Activated CD4-positive, alpha-beta T cell treated with anti-CD3 and anti-CD28 coated beads, Interleukin-2, amount 10 ng/mL, durations not matched to agents 24 days and 14 days (primary cell): ENCODE measurements around the gene FUOM. TPM values are rescaled to one million over a fixed set of nuclear protein-coding genes. Genes with fewer than 3 reads are reported as not detected.

Experiments used
- DNase-seq: peaks from one replicate; pipeline ENCODE4 v3.0.0; 2022
- H3K27ac Mint-ChIP-seq: one replicate; pipeline ENCODE4 v1.8.0; 2022; ENCODE audit warnings: mild to moderate bottlenecking, mixed read lengths
- H3K27me3 Mint-ChIP-seq: one replicate; pipeline ENCODE4 v1.8.0; 2022; ENCODE audit warnings: mixed read lengths
- H3K36me3 Mint-ChIP-seq: one replicate; pipeline ENCODE4 v1.8.0; 2022; ENCODE audit warnings: low read depth, mild to moderate bottlenecking, mixed read lengths
- H3K4me1 Mint-ChIP-seq: one replicate; pipeline ENCODE4 v1.8.0; 2021; ENCODE audit warnings: mixed read lengths
- H3K4me3 Mint-ChIP-seq: one replicate; pipeline ENCODE4 v1.8.0; 2022; ENCODE audit warnings: mild to moderate bottlenecking, moderate library complexity, mixed read lengths
- H3K9me3 Mint-ChIP-seq: one replicate; pipeline ENCODE4 v1.8.0; 2021; ENCODE audit warnings: mixed read lengths
- intact Hi-C: fragments of 100-400 bp; cut with micrococcal nuclease; formaldehyde crosslinking; loops from one replicate; pipeline ENCODE4 v1.15.1; 2023
- total RNA-seq: library from RNA; stranded (reverse); gene quantifications from 2 replicates; pipeline ENCODE4 v1.2.3, GENCODE V29; 2022

Gene FUOM
- total RNA-seq, 1 donor from 2014 or later: 43.6 TPM

DNA sequence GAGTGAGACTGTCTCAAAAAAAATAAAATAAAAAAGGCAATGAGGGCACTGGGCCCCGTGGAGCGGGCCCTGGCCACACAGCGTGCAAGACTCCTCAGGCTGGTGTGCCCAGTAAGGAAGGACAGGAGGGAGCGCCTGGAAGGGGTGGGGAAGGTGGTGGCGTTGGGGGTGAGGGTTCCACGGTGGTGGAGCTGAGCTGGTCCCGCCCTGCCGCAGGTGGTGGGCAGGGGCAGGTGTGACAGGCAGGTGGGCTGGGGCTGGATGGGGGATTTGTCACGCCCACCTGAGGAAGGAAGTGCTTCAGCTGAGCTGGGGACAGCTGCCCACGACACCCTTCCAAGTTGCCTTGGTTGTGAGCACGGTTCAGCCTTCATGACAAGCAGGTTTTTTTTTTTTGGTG, 11.4 kb downstream of the FUOM start:
- no peak overlapping the region for H3K27ac Mint-ChIP-seq
- H3K36me3 Mint-ChIP-seq: no peaks in the 10 kb centered on the region
- H3K9me3 Mint-ChIP-seq: no peaks in the 10 kb centered on the region
- H3K4me3 Mint-ChIP-seq: no peak overlapping the region
- H3K4me1 Mint-ChIP-seq: peaks cover 3% of the 10 kb centered on the region
- no peak for DNase-seq
- peaks cover 18% of the 10 kb centered on the region for H3K27me3 Mint-ChIP-seq
- intact Hi-C loops: no loop called here

GRCh38 chr10:133344236-133344635, 13.6 kb downstream of the FUOM start:
- intact Hi-C loops: no loop called here
- H3K27ac Mint-ChIP-seq: no peak overlapping the region

DNA sequence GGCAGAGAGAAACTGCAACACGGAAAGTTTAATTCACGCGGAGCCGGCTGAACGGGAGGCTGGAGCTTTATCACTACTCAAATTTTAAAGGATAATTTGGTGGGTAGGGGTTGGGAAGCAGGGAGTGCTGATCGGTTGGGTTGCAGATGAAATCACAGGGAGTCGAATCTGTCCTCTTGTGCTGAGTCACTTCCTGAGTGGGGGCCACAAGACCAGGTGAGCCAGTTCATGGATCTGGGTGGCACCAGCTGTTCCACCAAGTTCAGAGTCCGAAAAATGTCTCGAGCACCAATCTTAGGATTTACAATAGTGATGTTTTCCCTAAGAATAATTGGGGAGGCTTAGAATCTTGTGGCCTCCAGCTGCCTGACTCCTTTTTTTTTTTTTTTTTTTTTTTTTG, 14.3 kb downstream of the FUOM start:
- Mint-ChIP-seq H3K4me1 (peaks cover 3% of the 10 kb centered on the region), H3K9me3 (no peaks in the 10 kb centered on the region), H3K4me3 (no peak overlapping the region), H3K27me3 (peaks cover 18% of the 10 kb centered on the region), H3K27ac (no peak overlapping the region), H3K36me3 (no peaks in the 10 kb centered on the region)
- no peak for DNase-seq
- intact Hi-C loops: no loop called here

More at GRCh38 chr10:133344236-133344635, 13.6 kb downstream of the FUOM start:
- Mint-ChIP-seq H3K9me3 (no peaks in the 10 kb centered on the region), H3K36me3 (no peaks in the 10 kb centered on the region), H3K4me3 (no peak overlapping the region), H3K27me3 (peaks cover 18% of the 10 kb centered on the region), H3K4me1 (peaks cover 3% of the 10 kb centered on the region)
- no peak for DNase-seq

DNA sequence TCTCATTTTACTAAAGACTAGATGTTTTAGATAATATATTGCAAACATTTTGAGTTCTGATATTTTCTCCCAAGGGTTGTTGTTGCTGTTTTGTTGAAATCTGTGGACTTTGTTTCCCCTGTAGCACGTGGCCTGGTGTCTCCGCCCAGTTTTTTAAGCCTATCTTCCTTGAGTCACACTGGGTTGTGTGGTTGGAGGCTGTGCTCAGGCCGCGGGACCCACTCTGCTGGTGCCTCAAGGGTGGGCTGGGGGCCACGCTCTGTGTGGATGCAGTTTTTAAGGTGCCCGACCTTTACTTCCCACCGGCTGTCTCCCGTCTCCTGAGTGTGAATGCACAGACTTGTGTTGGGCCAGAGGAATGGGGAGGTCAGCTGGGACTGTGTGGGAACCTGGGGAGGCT, 14.9 kb downstream of the FUOM start:
- no peak overlapping the region for H3K4me3 Mint-ChIP-seq
- H3K4me1 Mint-ChIP-seq: peaks cover 3% of the 10 kb centered on the region
- H3K27ac Mint-ChIP-seq: no peak overlapping the region
- DNase-seq: no peak
- intact Hi-C loops: no loop called here
- peaks cover 18% of the 10 kb centered on the region for H3K27me3 Mint-ChIP-seq
- H3K9me3 Mint-ChIP-seq: no peaks in the 10 kb centered on the region
- H3K36me3 Mint-ChIP-seq: no peaks in the 10 kb centered on the region

- Mint-ChIP-seq H3K27me3 (peaks cover 18% of the 10 kb centered on the region), H3K4me1 (peaks cover 3% of the 10 kb centered on the region), H3K27ac (no peak overlapping the region), H3K4me3 (no peak overlapping the region), H3K36me3 (no peaks in the 10 kb centered on the region), H3K9me3 (no peaks in the 10 kb centered on the region)
- intact Hi-C loops: no loop called here
- no peak for DNase-seq
Observed at GRCh38 chr10:133341983-133342382, 15.8 kb downstream of the FUOM start.

DNA sequence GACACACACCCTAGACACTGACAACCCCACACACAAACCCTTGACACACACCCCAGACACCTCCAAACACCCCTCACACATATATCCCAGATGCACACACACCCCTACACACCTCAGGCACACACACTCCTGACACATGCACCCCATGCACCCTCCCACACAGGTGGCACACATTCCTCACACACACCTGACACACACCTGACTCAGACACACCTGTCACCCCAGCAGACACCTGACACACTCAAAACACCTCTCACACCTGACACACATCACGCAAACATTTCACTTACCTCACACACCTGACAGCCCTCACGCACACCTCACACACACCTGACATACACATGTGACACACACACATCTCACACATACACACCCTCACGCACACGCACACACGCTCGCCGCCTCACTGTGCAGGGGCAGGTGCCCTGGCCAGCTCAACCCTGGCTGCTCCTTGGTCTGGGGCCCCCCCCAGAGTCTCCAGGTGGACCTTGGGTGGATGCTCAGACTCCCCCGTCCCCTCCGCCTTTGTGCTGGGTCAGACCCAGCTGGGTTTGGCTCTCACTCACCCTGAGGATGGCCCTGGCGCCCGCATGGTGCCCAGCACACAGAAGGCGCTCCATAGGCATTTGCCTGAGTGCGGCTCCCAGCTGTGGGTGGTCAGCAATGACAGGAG, 18.0 kb downstream of the FUOM start:
- intact Hi-C loops: no loop called here
- Mint-ChIP-seq H3K4me3 (no peak overlapping the region), H3K9me3 (no peaks in the 10 kb centered on the region), H3K36me3 (no peaks in the 10 kb centered on the region), H3K27me3 (peaks cover 13% of the 10 kb centered on the region), H3K4me1 (peaks cover 3% of the 10 kb centered on the region), H3K27ac (no peak overlapping the region)
- no peak for DNase-seq

DNA sequence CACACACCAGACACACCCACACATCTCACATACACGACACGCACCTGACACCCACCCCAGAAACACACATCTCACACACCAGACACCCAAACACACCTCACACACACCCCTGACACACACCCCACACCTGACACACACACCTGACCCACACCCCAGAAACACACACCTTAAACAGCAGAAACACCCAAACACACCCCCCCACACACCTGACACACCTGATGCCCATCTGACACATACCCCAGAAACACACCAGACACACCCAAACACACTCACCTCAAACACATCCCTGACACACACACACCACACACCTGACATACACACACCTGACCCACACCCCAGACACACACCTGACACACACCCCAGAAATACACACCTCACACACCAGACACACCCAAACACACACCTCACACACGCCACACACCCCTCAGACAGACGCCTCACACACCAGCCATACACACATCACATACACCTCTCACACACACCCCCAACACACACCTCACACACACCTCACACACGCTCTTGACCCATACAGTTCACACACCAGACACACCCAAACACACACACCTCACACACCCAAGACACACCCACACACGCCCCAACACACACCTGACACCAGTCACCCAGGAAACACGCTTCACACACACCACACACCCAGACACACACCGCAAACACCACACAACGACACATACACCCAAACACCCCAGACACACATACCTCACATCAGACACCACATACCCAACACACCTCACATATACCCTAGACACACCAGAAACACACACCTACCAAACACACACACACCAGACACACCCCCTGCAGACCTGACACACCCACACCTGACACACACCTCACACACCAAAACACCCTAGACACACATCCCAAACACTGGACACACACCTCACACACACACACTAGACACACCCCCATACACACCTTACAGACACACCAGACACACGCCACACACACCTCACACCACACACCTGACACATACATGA, 19.4 kb downstream of the FUOM start:
- intact Hi-C loops: no loop called here
- Mint-ChIP-seq H3K27me3 (peaks cover 20% of the 10 kb centered on the region), H3K4me3 (no peak overlapping the region), H3K4me1 (peaks cover 7% of the 10 kb centered on the region), H3K9me3 (no peaks in the 10 kb centered on the region), H3K36me3 (no peaks in the 10 kb centered on the region), H3K27ac (no peak overlapping the region)
- DNase-seq: no peak

GRCh38 chr10:133337370-133337725, 20.5 kb downstream of the FUOM start:
- intact Hi-C loops: no loop called here
- H3K9me3 Mint-ChIP-seq: no peaks in the 10 kb centered on the region
- H3K36me3 Mint-ChIP-seq: no peaks in the 10 kb centered on the region
- H3K4me3 Mint-ChIP-seq: no peak overlapping the region
- peaks cover 5% of the 10 kb centered on the region for H3K4me1 Mint-ChIP-seq
- no peak for DNase-seq
- peaks cover 25% of the 10 kb centered on the region for H3K27me3 Mint-ChIP-seq
- no peak overlapping the region for H3K27ac Mint-ChIP-seq

DNA sequence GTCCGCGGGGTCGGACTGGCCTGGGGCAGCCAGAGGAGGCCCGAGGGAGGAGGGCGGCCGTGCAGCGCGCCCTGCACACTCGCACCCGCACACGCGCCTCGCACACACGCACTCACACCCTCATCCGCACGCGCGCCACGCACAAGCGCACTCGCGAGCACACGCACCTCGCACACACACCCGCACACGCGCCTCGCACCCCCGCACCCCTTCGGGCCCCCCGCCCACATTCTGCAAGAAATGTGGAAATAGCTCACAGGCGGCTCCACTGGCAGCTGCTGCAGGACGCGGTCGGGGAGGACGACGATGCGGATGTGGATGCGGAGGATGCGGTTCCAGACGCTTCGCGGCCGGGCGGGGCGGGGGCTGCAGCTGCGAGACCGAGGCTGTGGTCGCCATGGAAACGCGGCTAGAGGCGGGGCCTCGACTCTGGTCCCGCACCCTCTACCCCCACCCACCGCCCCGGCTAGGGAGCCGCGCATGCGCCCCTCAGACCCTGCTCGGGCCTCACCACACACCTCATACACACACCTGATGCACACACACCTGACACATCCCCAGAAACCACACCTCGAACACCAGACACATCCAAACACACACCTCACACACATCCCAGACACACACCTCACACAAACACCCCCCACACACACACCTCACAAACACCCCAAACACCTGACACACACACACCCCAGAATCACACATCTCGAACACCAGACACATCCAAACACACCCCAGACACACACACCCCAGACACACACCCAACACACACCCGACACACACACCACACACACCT, 21.0 kb downstream of the FUOM start, which contains the start of gene CALY:
CALY (minus strand) TSS at position 320 of the 793 bp plus-strand sequence. CDS start 7,907 bp downstream, outside the sequence.
- Mint-ChIP-seq H3K4me3 (peak within 1 kb of the TSS; percentile 63), H3K27me3 (peaks cover 28% of the 10 kb centered on the region), H3K9me3 (no peaks in the 10 kb centered on the region), H3K4me1 (peaks cover 5% of the 10 kb centered on the region), H3K36me3 (no peaks in the 10 kb centered on the region), H3K27ac (no peak within 1 kb of the TSS)
- intact Hi-C loops: no loop called here
- peak; percentile 94 for DNase-seq

- no peaks in the 10 kb centered on the region for H3K9me3 Mint-ChIP-seq
- no peak for DNase-seq
- H3K36me3 Mint-ChIP-seq: no peaks in the 10 kb centered on the region
- peaks cover 5% of the 10 kb centered on the region for H3K4me1 Mint-ChIP-seq
- no peak overlapping the region for H3K27ac Mint-ChIP-seq
- intact Hi-C loops: no loop called here
- peaks cover 30% of the 10 kb centered on the region for H3K27me3 Mint-ChIP-seq
- H3K4me3 Mint-ChIP-seq: no peak overlapping the region
Observed at GRCh38 chr10:133336118-133336576, 21.7 kb downstream of the FUOM start.

DNA sequence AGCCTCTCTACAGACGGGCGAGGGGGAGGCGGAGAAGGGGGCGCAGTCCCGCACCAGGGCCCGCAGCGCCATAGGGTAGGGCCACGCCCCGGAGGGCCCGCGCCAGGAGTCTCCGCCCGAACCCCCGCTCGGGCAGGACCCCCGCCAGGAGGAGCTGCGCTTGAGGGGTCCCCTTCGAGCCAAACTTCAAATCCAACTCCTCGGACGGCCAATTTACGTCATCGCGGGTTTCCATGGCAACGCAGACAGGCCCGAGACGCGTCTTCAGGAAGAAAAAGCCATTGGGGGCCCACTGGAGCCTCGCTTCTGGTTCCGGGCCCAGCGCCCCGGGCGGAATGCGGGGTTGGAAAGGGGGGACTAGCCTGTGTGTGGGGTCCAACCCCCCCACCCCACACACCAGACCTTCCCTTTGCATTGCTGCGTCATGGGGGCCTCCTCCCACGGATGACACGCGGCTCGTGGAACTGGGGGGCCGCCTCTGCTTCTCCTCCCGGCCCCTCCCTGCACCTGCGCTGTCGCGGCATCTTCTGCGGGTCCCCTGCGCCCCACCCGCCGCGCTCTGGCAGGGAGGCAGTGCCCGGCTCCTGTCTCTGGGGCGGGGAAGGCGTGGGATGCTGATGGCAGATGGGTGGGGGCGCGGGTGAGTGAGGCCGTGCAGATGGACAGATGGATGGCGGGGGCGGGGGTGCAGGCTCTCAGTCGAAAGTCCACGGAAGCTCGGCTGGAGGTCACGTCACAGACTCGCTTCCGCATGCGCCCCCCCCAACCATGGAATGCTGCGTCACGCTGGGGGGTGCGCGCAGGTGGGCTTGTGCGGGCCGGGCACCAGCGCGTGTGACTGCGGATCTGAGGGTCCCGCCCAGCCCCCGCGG, 22.3 kb downstream of the FUOM start:
- no peak overlapping the region for H3K27ac Mint-ChIP-seq
- peak overlapping the region; percentile 63 for H3K4me3 Mint-ChIP-seq
- H3K36me3 Mint-ChIP-seq: no peaks in the 10 kb centered on the region
- peak; percentile 93 for DNase-seq
- H3K9me3 Mint-ChIP-seq: no peaks in the 10 kb centered on the region
- H3K4me1 Mint-ChIP-seq: peaks cover 5% of the 10 kb centered on the region
- peaks cover 35% of the 10 kb centered on the region for H3K27me3 Mint-ChIP-seq
- intact Hi-C loops: no loop called here

GRCh38 chr10:133334503-133335245, 23.1 kb downstream of the FUOM start:
- Mint-ChIP-seq H3K4me3 (peak overlapping the region; percentile 83), H3K27me3 (peaks cover 38% of the 10 kb centered on the region), H3K36me3 (no peaks in the 10 kb centered on the region), H3K4me1 (peaks cover 7% of the 10 kb centered on the region), H3K9me3 (no peaks in the 10 kb centered on the region), H3K27ac (peak overlapping the region; percentile 56)
- intact Hi-C loops: no loop called here
- DNase-seq: no peak
